HG03457 (cell line): ENCODE results near the gene WDFY4.
A peak's percentile ranks its signal among the peaks of the same experiment; 100 is the strongest.

Experiments used
- ATAC-seq: cut with Tn5 transposase; IDR thresholded peaks from one replicate; pipeline ENCODE4 v1.9.1; 2021; ENCODE audit warnings: moderate number of reproducible peaks; ENCODE audit not compliant: unreplicated experiment

WDFY4 gene

DNA sequence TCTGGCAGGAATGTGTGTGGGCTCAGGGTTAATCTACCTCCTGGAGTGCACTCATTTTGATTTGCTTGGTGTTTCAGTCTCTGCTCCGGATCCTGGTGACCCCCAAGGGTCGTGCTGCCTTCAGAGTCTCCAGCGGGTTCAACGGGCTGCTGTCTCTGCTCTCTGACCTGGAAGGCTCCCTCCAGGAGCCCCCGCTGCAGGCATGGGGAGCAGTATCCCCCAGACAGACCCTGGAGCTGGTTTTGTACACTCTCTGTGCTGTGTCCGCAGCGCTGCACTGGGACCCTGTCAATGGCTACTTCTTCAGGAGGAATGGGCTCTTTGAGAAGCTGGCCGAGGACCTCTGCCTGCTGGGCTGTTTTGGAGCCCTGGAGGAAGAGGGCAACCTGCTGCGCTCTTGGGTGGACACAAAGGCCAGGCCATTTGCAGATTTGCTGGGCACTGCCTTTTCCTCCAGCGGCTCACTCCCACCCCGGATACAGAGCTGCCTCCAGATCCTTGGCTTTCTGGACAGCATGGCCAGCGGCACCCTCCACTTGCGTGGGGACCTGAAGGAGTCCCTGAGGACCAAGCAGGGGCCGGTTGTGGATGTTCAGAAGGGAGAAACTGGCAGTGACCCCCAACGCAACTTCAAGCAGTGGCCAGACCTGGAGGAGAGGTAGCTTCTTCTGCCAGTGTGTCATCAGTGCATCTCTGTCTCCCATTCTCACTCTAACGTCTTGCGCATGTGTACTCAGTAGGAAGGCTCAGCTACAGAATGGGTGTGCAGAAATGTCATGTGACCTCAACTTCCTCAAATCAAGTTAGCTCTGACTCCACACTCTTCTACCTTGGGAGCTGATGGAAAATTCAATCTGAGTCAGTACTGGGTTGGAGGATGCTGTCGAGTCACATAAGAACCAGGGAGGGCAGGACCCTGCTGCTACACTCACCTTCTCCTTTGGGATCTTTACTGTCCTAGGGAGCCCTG, 58.5 kb downstream of the WDFY4 start:
- ATAC-seq = no peak

DNA sequence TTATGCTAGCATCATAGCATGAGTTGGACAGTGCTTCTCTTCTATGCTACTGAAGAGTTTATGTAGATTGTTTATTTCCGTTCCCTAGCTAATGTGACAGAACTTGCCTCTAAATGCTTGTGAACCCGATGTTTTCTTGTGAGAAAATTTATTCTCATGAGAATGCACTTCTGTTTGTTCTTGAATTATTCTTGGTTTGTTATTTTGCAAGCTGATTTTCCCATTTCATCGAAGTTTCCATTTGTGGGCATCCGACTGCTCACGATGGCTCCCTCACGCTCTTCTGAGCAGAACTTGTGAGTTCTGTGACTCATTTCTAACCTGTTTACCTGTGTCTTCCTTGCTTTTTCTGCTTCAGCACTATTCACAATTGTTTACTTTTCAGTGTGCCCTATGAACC, 59.9 kb downstream of the WDFY4 start:
- no peak for ATAC-seq

DNA sequence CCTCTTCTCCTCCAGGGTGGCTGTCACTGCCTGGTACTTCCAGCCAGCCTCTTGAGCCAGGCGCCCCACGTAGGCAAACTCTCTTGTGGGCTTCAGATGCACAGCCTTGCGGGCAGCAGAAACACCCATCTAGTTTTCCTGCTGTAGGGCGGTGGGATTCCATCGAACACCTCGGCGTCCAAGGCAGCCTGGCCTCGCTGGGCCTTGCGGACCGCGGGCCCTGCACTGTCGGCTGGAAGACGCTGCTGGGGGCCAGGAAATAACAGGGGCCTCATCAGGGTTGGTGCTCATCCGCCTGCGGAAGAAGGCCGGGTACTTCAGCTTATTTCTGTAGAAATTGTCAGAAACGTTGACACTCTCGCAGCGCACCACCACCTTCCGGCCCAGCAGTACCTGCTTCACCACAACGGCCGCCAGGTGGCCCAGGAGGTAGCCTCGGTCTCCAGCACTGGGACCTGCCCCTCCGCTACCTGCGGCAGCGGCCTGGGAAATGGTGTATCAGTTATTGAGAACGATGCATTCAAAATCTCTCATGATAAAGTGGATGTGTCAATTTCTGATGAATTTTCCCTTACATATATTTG, 61.1 kb downstream of the WDFY4 start:
- ATAC-seq = no peak

DNA sequence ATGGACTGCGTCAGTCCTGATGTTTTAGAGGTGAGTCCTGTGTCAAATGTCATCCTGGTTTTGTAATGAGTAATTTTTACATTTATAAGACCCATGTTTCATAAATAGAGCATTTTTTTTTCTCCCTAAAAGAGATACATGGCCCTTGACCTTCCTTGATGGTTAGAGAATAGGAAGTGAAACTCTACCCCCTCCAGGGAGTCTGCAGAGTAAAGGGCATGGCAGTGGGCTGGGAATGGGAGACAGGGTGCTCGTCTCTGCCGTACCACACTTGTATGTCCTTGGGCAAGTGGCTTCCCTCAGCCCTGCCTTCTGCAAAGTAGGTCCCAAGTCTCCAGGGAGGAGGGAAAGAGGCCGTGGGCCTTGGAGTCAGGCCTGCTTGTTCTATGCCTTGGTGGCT, 63.9 kb downstream of the WDFY4 start:
- no peak for ATAC-seq

DNA sequence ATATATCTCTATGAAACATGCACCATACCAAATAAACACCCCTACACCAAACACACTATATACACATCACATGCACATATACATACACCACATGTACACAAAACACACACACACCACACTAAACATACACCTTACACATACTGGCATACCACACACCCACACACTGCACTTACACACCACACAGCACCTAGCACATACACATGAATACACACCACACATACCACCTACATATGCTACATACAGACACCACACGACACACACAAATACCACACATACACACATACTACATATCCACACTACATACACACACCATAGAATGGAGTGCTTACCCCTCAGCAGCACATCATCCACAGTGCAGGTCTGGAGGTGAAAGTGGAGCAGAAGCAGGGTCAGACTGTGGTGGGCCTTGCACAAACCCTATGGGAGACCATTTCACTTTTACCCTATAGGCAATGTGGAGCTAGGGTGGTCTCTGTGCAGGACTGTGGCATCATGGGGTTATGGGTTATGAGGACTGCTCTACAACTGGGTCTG, 64.6 kb downstream of the WDFY4 start:
- no peak for ATAC-seq

DNA sequence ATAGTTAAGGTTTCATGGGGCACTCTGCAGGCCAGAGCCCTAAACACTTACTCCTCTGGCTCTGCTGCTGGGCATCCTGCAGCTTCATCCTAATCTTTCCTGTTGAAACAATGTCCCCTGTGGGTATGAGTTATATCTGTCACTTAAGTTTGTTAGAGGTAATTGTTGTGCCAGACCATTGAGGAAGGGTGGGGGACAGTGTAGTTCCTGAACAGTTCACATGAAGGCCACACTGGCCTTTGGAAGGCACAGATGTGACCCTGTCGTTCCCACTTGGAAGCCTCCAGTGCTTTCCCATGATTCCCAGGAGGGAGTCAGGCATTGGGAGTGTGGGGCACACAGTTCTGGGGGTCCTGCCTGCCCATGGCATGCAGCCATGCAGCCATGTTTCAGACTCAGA, 65.3 kb downstream of the WDFY4 start:
- ATAC-seq = no peak

DNA sequence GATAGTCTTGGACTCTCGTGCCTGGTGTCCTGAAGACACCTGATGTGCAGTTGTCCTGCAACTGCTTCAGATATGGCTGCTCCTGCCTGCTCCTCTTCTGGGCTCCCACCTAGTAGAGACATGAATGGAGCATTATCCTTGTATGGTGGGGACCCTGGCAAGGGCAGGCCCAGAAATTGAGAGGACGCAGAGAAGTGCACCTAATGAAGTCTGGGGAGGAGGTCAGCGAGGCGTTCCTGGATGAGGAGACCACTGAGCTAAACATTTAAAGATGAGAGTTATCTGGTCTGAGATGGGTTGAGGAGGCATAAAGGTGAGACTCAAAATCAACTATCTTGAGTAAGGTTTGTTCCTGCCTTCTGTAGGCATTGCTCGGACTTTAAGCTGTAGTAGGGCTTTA, 66.3 kb downstream of the WDFY4 start:
- ATAC-seq = no peak

DNA sequence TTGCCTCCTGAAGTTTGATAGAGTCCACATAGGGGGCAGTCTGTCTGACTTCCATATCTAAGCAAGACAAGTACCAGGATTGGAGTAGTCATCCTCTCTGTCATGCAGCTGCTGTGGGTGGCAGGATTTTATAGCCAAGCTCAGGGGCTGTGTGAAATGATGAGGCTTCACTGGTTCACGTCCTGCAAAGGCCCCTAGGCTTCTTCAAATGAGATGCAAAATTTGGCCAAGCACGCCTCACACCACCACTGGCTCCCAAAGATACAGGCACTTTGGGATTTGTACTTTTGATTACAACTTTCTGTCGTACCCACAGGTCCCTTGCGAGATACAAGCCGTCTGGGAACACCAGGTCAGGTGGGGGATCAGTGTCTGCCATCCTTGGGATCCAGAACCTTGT, 67.1 kb downstream of the WDFY4 start:
- no peak for ATAC-seq

DNA sequence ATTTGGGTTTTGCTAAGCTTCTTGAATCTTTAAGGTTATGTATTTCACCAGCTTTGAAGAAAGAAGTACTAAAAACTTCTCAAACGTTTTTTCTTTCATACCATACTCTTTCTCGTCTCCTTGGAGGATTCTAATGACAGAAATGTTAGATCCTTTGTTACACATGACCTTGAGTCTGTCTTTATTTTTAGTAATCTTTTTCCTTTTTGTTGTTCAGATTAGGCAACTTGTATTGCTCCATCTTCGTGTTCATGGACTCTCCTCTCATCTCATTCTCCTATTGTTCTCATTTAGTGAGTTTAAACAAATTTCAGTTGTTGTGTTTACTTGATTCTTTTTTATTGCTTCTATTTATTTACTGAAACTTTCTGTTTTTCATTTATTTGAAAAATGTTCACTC, 73.7 kb downstream of the WDFY4 start:
- ATAC-seq = no peak

DNA sequence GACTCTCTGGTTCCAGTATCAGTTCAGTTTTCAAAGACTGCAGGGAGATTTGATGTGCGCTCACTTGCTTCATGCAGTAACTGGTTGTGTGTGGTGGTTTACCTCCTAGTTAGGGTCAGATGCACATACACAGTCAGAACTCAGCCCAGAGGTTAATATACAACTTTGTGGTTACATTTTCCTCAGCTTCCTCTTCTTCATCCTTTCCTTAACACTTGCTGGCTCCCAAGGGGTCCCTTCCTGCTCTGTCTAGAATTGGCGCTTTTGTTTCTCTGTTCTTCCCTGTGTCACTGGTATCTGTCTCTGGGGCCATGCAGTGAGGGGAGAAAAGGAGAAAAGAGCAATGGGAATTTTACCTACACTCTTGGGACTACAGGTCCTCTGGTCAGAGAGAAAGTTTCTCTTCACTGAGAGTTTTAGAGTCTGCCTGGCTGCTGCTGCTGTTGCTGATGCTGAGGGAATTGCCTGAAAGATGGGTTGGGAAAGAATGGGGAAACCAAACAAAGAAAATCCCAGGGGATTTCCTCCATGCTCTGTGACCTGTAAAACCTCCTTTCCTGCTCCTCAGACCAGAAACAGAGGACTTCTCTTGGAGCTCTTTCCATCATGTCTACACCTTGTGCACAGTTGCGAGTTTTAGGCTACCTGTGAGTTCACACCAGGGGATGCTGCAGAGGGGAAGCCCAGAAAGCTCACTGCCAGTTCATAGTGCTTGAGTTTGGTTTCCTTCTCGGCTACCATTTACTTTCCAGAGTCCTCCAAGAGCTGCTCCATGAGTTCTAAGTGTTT, 74.6 kb downstream of the WDFY4 start:
- peak; percentile 85 for ATAC-seq

DNA sequence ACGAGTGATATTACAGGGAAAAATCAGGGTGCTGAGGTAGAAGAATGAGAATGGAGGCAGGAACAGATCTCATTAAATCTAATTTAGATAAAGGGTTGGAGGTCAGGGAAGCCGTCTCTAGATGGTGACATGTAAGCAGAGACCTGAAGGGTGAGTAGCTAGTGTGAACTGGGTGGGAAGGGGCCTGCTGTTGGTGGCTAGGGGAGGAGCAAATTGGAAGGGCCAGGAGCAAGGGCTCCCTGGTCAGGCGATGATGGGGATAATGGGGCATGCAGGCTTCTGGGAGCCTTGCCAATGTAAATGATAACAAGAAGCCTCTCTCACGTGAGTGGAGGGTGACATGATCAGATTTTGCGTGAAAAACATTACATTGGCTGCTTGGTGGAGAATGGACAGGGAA, 76.3 kb downstream of the WDFY4 start:
- no peak for ATAC-seq

DNA sequence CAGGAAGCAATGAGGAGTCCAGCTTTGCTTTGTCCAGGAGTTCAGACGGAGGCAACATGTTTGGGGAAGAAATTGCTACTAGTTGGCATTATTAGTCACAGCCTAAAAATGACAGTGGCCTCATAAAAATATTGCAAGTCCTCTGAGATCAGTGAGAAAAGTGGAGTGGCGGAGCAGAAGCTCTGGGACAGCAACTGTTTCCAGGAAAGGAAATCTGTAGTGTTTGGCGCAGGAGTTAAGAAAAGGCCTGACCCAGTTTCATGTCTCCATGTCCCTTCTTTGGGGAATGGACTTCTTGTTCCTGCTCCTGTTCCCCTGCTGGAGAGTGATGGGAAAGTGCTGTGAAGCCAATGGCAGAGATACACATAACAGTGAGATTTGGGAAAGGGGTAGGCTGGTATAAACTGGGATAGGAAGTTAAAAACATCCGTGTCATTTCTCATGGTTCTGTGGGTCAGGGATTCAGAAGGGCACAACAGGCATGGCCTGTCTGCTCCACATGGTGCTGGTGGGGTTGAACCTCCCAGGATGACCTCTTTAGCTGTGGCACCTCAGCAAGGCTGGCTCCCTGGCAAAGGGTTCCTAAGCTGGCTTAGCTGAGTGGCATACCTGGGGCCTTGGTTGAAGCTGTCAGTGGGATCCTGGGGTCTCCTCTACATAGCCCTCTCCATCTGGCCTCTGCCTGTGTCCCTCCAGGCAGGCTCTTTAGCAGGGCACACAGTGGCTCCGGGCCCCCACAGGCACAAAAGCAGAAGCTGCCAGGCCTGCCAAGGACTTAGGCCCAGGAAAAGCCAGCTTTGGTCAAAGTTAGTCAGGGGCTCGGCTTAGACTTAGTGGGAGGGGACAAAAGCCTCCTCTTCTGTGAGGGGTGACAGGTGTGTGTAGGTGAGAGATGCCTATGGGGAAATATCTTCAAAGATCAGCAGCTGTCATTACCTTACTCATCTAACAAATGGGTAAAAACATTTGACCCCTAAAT, 77.7 kb downstream of the WDFY4 start:
- no peak for ATAC-seq

DNA sequence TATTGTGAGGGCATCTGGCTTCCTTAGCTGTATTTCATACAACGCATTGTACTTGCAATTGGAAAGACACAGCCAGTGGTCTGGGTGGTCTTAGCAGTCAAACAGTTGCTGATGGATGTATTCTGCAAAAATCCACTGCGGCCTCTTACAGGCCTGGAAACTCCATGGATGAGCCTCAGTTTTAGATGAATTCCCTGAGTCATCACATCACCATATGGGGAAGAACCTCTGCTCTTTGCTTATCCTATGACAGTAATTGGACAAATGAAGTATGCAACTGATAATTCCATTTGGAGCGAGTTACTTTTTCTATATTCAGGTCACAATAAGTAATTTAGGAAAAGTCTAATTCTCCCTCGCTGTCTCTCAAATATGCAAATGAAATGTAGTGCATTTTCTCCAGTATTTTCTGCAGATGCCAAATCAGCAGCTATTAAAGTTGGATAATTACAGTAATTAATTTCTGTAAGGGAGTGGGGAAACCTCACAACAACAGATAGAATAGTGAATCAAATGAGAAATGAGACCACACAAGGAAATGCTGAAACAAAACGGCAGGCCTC, 78.8 kb downstream of the WDFY4 start:
- no peak for ATAC-seq

DNA sequence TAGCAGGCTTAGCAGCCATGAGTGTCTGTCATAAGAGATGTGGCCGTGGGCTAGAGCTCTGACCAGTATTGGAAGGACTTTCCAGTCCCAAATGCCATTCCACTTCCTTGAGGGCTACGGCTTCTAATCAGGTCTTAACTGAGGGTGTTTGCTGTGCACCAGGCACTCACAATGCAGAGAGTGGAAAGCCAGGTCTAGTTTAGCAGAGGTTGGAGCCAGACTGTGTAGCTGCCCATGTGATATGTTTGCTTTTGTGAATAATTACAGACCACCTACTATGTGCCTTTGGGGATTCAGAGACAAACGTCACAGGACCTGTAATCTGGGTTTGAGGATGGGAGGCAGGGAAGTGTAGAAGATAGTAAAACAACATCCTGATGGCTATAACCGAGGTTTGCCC, 79.8 kb downstream of the WDFY4 start:
- no peak for ATAC-seq

DNA sequence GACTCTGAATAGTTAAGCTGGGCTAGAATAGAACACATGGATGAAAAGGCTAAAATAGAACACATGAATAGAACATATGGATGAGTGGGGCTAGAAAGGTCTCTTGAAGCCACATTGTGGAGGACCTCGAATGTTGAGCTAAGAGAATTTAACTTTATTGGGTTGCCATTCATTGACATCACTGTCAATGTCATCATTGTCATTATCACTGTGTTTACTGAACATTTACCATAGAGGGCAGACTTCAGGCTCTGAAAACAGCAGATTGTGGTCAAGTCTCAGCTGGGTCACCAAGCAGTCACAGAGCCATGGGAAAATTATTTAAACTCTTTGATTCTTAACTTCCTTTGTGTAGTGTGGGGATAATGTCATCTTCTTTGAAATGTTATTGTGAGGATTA, 80.4 kb downstream of the WDFY4 start:
- ATAC-seq = no peak

DNA sequence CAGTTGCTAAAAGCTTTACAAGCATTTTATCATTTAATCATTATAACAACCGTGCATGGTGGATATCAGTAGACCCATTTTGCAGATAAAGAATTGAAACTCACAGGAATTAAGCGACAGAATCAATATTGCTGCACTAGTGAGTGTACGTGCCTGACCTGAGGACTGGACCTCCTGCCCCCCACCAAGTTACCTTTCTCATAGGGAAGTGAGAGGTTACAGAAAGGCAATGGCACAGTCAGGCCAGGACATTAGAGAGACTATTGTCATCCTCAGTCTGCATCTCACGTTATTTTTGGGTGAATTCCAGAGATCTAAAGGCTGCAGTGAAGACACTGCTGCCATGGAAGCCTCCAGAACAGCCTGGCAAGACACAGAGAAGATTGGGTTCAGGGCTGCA, 80.9 kb downstream of the WDFY4 start:
- no peak for ATAC-seq

DNA sequence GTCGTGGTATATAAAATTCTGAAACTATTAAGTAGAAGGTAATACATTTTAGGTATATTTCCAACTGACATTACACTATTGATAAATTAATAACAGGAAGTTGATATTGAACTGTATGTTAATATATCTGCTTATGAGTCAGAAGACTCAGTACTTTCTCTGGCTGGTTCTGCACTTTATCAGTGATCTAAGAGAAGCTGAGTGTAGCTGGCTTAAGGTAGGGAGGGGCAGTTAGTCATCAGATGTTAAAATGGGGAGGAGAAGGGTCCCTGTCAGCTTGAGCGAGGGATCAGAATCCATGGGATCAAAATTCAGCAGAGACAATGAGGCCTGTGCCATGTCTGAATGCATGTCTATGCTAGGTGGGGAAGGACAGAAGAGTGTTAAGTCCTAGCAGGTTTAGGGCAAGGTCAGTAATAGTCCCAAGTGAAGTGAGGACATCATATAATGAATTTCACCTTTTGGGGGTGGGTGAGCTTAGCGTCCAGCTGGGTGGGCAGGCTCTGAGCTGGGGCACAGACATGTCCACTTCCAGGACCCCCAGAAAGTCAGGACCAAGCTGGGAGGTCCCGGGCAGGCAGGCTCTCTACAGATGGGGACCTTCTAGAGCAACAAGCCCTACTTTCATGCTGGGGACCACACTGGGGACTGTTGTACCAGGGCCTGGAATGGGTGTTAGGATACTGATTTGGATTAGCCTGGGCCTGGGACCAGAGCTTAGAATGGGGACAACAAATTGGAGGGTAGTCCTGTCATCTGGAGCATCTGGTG, 82.9 kb downstream of the WDFY4 start:
- no peak for ATAC-seq

DNA sequence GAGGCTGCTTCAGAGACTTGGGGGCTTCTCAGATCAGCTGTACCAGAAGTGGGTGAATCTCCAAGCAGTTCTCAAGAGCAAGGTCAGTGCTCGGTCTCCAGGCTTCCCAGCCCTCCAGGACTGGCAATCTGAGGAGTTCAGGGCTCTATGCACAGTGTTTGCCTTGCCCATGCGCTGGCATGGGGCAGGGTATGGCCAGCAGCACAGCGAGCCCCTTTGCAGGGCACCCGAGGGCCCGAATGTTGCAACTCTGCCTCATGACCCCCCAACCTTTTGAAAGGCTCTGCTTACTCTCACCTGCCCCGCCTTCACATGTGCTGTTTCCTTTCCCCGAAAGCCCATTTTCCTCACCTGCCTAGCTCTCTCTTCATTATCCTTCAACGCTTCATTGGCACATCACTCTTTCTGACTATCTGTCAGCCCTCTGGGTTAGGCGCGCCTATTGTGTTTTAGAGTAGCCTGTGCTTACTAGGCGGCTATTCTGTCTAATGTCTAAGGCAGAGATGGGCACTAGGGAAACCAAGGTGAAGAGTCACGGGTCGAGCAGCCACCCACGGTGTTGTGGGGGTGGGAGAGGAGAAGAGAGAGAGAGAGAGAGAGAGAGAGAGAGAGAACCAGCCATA, 83.6 kb downstream of the WDFY4 start:
- no peak for ATAC-seq

DNA sequence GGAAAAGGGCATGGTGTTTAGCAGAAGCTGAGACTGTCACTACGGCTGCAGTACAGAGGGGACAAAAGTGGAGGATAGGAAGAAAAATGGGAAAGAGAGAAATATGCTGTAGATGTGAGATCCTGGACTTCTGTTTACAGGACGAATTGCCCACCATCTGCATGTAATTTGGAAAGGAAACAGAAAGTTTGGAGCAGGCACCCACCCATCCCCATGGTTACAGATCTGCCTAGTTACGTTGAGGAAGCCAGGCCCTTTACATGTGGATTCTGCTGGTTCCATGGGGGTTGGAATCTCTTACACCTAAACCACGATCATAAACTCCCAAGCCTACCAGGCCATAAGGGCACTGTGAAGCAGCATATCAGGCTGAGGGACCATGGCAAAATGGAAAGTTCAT, 84.3 kb downstream of the WDFY4 start:
- no peak for ATAC-seq
